Measurements from ENCODE around the gene NRG3. TPM values are rescaled to one million over a fixed set of nuclear protein-coding genes. Genes with fewer than 3 reads are reported as not detected.
"Not testable (repeated sequence)": the region's sequence is repeated elsewhere in the genome, so short reads cannot be mapped to it uniquely, and the experiment has no call there.

The NRG3 gene
- total RNA-seq, 1 experiment from 2014 or later, result not detected

- CTCF ChIA-PET, result not testable (repeated sequence)
These were observed 803.5 kb downstream of the NRG3 start for GRCh38 chr10:82678451-82678850.

GRCh38 chr10:82680608-82681007 is 805.6 kb downstream of the NRG3 start:
- ChIA-PET POLR2A (no interaction called here), CTCF (no interaction called here), RAD21 (ENCODE audit: low non-redundant PET in 1 of 2, low total read pairs in 2 of 2, uncharacterized antibody in 2 of 2, unreplicated experiment in 2 of 2) (no interaction called here)
- no peak overlapping the region for H3K9ac ChIP-seq (ENCODE audit: low read length)
- H3K9me2 ChIP-seq (ENCODE audit: insufficient read depth), result no peaks in the 10 kb centered on the region
- H3K27ac ChIP-seq (ENCODE audit: low read depth, low read length), result no peak overlapping the region
- H3K27me3 ChIP-seq (ENCODE audit: insufficient read depth, low read length), result no peaks in the 10 kb centered on the region
- H3K36me3 ChIP-seq (ENCODE audit: control insufficient read depth in 1 of 2, insufficient read depth in 2 of 2, low read length in 2 of 2), result no peaks in the 10 kb centered on the region
- H3K4me1 ChIP-seq (ENCODE audit: control insufficient read depth in 1 of 2, insufficient read depth in 2 of 2, low read length in 2 of 2), result no peaks in the 10 kb centered on the region
- ATAC-seq (no peak), DNase-seq (ENCODE audit: low read depth, low spot score) (no peak)
- H3K79me2 ChIP-seq (ENCODE audit: insufficient read depth, low read length), result no peaks in the 10 kb centered on the region
- no peak overlapping the region for H2AFZ ChIP-seq (ENCODE audit: low read depth, low read length, poor library complexity, severe bottlenecking)
- TF ChIP-seq POLR2A (IDR thresholded peaks at IDR 0.05; ENCODE audit: borderline replicate concordance, extremely low read depth, insufficient read depth, insufficient read length) (no peak), TCF7L2 (IDR thresholded peaks at IDR 0.05; ENCODE audit: borderline replicate concordance, extremely low read depth, insufficient read depth, insufficient read length) (no peak)
- no peak overlapping the region for H3K4me3 ChIP-seq (replicated peaks in 1 of 2; ENCODE audit: low read depth in 1 of 2, low read length in 2 of 2)
- no peak overlapping the region for H3K4me2 ChIP-seq (ENCODE audit: low read length)
- H3K9me3 ChIP-seq (ENCODE audit: control insufficient read depth in 1 of 2, insufficient read depth in 1 of 2, low read depth in 1 of 2, low read length in 2 of 2), result peaks cover 12 to 13% of the 10 kb centered on the region in 2 experiments; a peak in 2 of 4 replicates
- no TSS peak for BruUV-seq (replicated peaks)
- intact Hi-C loops (cut with micrococcal nuclease), result no loop called here
- H4K20me1 ChIP-seq (ENCODE audit: insufficient read depth), result no peaks in the 10 kb centered on the region

More at GRCh38 chr10:82678451-82678850, 803.5 kb downstream of the NRG3 start:
- H3K4me3 ChIP-seq (replicated peaks in 1 of 2; ENCODE audit: low read depth in 1 of 2, low read length in 2 of 2); BruUV-seq (replicated peaks); H3K79me2 ChIP-seq (ENCODE audit: insufficient read depth, low read length); ATAC-seq; H3K36me3 ChIP-seq (ENCODE audit: control insufficient read depth in 1 of 2, insufficient read depth in 2 of 2, low read length in 2 of 2); H3K4me2 ChIP-seq (ENCODE audit: low read length); intact Hi-C loops (cut with micrococcal nuclease); H3K27me3 ChIP-seq (ENCODE audit: insufficient read depth, low read length); H3K9me2 ChIP-seq (ENCODE audit: insufficient read depth); H3K4me1 ChIP-seq (ENCODE audit: control insufficient read depth in 1 of 2, insufficient read depth in 2 of 2, low read length in 2 of 2); DNase-seq (ENCODE audit: low read depth, low spot score); POLR2A ChIA-PET; H2AFZ ChIP-seq (ENCODE audit: low read depth, low read length, poor library complexity, severe bottlenecking); H3K9ac ChIP-seq (ENCODE audit: low read length); H3K27ac ChIP-seq (ENCODE audit: low read depth, low read length); H4K20me1 ChIP-seq (ENCODE audit: insufficient read depth); RAD21 ChIA-PET (ENCODE audit: low non-redundant PET in 1 of 2, low total read pairs in 2 of 2, uncharacterized antibody in 2 of 2, unreplicated experiment in 2 of 2): not testable (repeated sequence)
- peaks cover 5 to 12% of the 10 kb centered on the region in 2 experiments; a peak in 2 of 4 replicates for H3K9me3 ChIP-seq (ENCODE audit: control insufficient read depth in 1 of 2, insufficient read depth in 1 of 2, low read depth in 1 of 2, low read length in 2 of 2)

- H3K9me2 ChIP-seq (ENCODE audit: insufficient read depth), result no peaks in the 10 kb centered on the region
- RAD21 ChIA-PET (ENCODE audit: low non-redundant PET in 1 of 2, low total read pairs in 2 of 2, uncharacterized antibody in 2 of 2, unreplicated experiment in 2 of 2), result no interaction called here
- POLR2A ChIA-PET, result no interaction called here
- no peak overlapping the region for H2AFZ ChIP-seq (ENCODE audit: low read depth, low read length, poor library complexity, severe bottlenecking)
- no peak overlapping the region for H3K4me2 ChIP-seq (ENCODE audit: low read length)
- TF ChIP-seq POLR2A (IDR thresholded peaks at IDR 0.05; ENCODE audit: borderline replicate concordance, extremely low read depth, insufficient read depth, insufficient read length), result no peak
- no peak for TF ChIP-seq ELF1 (IDR thresholded peaks at IDR 0.05; ENCODE audit: borderline replicate concordance, low read depth)
- TF ChIP-seq EZH2 (IDR thresholded peaks at IDR 0.05), result no peak
- TF ChIP-seq FOSL1 (IDR thresholded peaks at IDR 0.05; ENCODE audit: low read depth), result no peak
- no peaks in the 10 kb centered on the region for H4K20me1 ChIP-seq (ENCODE audit: insufficient read depth)
- H3K27ac ChIP-seq (ENCODE audit: low read depth, low read length), result no peak overlapping the region
- H3K27me3 ChIP-seq (ENCODE audit: insufficient read depth, low read length), result no peaks in the 10 kb centered on the region
- peaks cover 7 to 26% of the 10 kb centered on the region in 2 experiments; a peak in 3 of 4 replicates for H3K9me3 ChIP-seq (ENCODE audit: control insufficient read depth in 1 of 2, insufficient read depth in 1 of 2, low read depth in 1 of 2, low read length in 2 of 2)
- DNase-seq (ENCODE audit: low read depth, low spot score), result no peak
- no peak overlapping the region for H3K4me3 ChIP-seq (replicated peaks in 1 of 2; ENCODE audit: low read depth in 1 of 2, low read length in 2 of 2)
- CTCF ChIA-PET, result no interaction called here
- H3K36me3 ChIP-seq (ENCODE audit: control insufficient read depth in 1 of 2, insufficient read depth in 2 of 2, low read length in 2 of 2), result no peaks in the 10 kb centered on the region
- ATAC-seq, result no peak
- intact Hi-C loops (cut with micrococcal nuclease), result no loop called here
- no TSS peak for BruUV-seq (replicated peaks)
- H3K4me1 ChIP-seq (ENCODE audit: control insufficient read depth in 1 of 2, insufficient read depth in 2 of 2, low read length in 2 of 2), result no peaks in the 10 kb centered on the region
- no peak overlapping the region for H3K9ac ChIP-seq (ENCODE audit: low read length)
- H3K79me2 ChIP-seq (ENCODE audit: insufficient read depth, low read length), result no peaks in the 10 kb centered on the region
These were observed 809.0 kb downstream of the NRG3 start for GRCh38 chr10:82683945-82684344.
